Activated CD4-positive, alpha-beta T cell treated with anti-CD3 and anti-CD28 coated beads, Interleukin-2, amount 50 U/mL, for 24 hours (primary cell): ENCODE data around the gene FILIP1.
"Not testable (repeated sequence)": the region's sequence is repeated elsewhere in the genome, so short reads cannot be mapped to it uniquely, and the experiment has no call there.

Experiments
- DNase-seq, 2 donors: peaks; one replicate each; pipeline ENCODE4 v3.0.0-alpha.2; 2020; ENCODE audit warnings: low read depth in 1 of 2, low spot score in 1 of 2

Gene FILIP1

GRCh38 chr6:75423386-75423785 lies 70.2 kb downstream of the FILIP1 start:
- DNase-seq: no peak

DNA sequence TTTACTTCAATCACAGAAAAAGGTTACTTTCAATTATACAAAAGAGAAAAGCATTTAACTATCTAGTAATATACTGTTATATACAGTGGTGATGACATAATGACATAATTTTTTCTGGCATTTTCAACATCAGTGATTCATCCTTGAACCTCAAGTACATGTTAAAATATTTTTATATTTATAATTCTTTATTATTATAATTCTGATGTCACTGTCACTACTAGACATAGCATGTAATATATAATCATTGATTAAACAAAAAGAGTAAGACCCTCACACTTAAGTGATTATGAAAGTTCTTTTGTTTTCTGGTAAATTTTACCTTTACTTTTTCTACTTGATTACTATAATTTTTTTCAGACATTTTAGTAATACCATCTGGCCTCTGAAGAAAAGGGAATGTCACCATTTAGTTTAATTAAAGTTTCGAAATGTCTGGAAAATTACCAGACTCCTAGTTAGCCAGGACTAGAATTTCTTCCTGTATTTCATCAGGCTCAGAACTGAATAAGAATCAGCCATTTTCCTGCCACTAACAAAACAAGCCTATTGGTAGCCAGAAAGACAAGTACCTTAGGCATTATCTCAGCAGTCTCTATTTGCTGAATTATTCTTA lies 71.5 kb downstream of the FILIP1 start:
- DNase-seq: no peak

DNA sequence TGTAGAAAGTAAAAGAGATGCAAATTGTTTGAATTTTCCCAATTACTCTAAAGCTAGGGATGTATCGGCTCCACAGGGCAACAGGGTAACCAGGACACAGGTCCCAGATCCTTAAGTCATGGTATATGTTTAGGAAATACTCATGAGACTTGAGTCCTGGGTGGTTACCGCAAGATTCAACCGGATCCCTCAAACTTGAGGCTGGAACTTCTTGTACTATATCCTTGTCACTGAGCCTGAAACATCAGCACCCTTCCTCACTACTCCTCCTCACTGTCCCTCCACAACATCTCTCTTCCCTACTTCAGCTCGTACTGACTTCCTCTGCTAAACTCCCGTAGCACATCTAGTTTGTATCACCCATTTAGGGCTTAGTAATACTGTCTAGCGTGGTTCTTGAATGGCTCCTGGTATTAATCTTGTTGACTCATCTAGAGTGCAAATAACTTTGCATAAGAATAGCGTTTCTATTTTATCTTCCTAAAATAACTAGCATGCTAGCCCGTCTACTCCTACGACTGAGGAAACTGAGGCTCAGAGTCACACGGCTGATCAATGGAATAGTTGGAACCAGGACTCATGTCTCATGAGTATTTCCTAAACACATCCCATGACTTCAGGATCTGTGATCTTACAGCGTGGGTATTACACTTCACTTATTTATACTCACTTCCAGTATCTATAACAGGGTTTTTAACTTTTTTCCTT lies 72.1 kb downstream of the FILIP1 start:
- no peak for DNase-seq

DNA sequence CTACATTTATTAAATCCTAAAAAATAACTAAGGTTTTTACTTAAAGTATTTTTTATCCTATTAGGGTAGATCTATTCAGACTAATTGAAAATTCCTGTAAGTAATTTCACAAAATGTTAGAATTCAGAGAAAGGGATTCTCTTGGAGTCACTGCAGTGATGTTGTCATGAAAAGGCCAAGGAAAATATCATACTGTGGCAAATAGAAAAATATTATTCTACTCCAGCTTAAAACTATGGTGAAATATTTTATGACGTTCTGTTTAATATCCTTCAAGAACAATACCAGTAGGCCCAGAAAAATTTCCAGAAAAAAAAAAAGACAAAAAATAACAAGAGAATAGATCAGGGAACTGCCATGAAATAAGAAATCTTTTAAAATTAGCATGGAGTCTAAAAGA lies 73.6 kb downstream of the FILIP1 start:
- no peak for DNase-seq

GRCh38 chr6:75419416-75419815 lies 74.2 kb downstream of the FILIP1 start:
- no peak for DNase-seq

DNA sequence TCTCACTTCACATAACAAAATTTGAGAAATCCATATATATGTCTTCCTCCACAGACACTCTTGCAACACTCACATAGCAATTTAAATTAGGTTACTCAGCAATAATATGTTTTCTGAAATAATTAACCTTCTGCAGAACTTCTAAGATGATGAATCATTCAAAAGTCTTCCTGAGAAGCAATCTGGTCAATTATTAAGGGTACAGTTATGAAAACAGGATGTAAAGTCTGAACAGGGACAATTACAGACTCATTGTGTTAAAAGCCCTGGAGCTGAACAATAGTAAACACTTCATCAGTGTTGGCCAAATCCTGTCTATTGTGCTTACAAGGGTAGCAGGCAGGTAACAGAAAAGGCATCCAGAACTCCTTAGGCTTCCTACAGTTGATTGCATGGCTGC lies 75.4 kb downstream of the FILIP1 start:
- DNase-seq: no peak

DNA sequence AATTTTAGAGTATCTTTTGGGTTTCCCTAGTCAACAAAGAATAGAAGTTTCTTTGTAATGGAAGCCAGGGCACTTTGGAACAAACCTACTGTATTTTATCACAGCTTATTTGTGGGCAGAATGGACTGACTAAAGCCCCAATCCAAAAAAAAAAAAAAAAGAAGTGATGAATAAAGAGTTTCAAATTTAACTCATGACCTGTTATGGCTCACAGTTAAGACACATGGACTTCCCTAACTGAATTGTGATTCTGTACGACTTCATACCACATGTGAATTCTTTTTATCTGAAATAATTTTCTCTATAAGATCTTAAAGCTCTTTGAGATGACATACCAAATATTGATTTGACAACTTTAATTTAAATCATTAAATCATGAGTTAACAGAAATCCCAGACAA lies 77.2 kb downstream of the FILIP1 start:
- no peak for DNase-seq

DNA sequence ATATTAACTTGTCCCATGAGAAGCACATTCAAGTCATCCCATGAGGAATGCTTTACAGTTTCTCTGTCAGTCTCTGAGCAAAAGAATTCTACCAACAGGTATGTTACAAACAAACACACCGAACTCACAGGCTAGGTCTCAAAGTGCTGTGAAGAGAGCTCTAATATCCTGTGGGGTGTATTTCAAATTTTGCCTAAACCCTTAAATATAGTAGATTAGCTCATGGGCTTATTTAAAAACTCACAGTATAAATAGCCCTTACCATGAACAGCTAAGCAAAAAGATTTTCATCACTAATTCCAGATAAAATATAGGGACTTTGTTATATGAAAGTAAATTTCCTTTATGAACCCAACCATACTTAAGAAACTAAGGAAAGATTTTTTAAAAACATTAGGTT lies 77.8 kb downstream of the FILIP1 start:
- no peak for DNase-seq

GRCh38 chr6:75414445-75415021 lies 79.1 kb downstream of the FILIP1 start:
- no peak for DNase-seq

- no peak for DNase-seq
These were observed 80.5 kb downstream of the FILIP1 start for GRCh38 chr6:75412969-75413662.

DNA sequence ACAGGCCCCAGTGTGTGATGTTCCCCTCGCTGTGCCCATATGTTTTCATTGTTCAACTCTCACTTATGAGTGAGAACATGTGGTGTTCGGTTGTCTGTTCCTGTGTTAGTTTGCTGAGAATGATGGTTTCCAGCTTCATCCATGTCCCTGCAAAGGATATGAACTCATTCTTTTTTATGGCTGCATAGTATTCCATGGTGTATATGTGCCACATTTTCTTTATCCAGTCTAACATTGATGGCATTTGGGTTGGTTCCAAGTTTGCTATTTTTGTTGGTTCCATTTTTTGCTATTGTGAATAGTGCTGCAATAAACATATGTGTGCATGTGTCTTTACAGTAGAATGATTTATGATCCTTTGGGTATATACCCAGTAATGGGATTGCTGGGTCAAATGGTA lies 83.0 kb downstream of the FILIP1 start:
- DNase-seq: not testable (repeated sequence)

GRCh38 chr6:75409928-75410327 lies 83.7 kb downstream of the FILIP1 start:
- DNase-seq: no peak

GRCh38 chr6:75409286-75409685 lies 84.3 kb downstream of the FILIP1 start:
- DNase-seq: no peak

DNA sequence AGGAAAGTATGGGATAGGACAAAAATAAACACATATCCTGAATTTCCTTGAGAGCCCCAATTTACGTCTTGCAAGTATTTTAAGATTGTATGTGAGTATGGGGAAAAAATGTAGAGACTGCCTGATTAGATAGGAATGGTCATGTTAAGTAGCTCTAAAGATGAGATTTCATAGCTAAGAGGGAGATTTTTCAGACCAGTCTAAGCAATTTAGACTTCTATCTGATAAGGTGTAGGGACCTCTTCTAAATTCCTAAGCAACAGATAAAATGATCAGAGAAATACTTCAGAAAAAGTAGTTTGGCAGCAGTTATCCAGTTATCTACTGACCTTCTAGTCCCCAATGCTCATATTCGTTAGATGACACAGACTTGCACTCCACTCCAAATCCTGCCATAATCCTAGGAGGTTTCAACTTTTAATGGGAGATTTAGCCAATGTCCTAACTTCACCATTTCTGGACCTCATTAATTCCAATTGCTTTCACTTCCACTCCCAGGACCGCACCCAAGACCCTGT lies 90.0 kb downstream of the FILIP1 start:
- DNase-seq: no peak

DNA sequence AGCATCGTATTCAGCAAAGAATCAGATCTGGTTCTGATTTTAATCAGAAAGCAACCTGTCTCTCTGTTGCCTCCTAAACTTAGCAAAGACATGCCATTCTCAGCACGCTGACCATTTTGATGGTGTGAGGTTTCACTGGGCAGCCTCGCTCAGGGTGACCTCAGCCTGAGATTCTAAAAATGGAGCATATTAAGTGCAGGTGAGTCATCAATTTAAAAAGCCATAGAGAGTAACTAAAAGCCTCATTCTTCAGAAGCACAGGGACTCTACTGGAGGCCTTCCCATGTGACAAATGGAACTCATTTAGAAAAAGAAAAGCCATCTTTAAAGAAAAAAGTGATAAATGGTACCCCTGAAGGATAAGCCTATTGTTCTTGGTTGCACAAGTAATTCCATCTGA lies 91.3 kb downstream of the FILIP1 start:
- no peak for DNase-seq

GRCh38 chr6:75397656-75398465 lies 95.7 kb downstream of the FILIP1 start:
- no peak for DNase-seq

- no peak for DNase-seq
These were observed 96.4 kb downstream of the FILIP1 start for GRCh38 chr6:75397171-75397570.

DNA sequence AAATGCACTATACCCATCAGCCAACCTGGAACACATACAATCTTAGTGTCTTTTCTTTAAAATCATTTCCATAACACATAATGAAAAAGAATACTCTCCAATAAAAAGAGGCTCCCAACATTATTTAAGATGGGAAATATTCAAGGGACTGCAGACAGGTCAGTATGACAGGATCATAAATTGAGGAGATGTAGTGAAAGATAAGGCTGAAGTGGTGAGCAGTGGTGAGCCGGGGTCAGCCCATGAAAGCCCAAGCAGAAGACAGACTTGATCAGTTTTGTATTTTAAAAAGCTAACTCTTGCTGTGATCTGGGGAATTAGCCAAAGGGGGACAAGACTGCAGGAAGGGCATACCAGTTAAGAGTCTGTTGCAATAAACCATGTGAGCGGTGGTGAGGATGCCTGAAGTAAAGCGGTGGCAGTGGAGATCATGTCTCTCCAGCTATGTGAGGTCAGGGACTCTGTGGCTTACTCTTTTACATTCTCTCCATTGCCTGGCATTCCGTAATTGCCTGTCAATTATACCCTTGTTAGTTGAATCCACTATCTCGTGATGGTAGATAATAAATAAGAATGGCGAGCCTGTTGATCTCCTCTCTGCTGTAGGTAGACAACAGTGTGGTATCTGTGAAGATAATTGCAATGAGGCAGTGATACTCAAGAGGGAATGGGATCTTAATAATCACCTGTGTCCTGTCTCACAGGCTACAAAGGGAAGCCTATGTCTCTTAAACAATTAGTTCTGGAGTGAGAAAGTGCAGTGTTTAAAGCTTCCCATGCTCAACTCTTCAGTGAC lies 97.4 kb downstream of the FILIP1 start:
- DNase-seq: no peak

GRCh38 chr6:75393806-75394205 lies 99.8 kb downstream of the FILIP1 start:
- no peak for DNase-seq

- DNase-seq: no peak
These were observed 102.3 kb downstream of the FILIP1 start for GRCh38 chr6:75391276-75391675.
